Endodermal cell (in vitro differentiated cells): ENCODE data around the gene VENTX. TPM values are rescaled to one million over a fixed set of nuclear protein-coding genes. Genes with fewer than 3 reads are reported as not detected.

ENCODE experiments used
- DNase-seq: peaks from one replicate; pipeline ENCODE4 v3.0.0-alpha.2; 2017
- H3K27ac ChIP-seq: 2 replicates; pipeline ENCODE4 v1.5.1; 2013; ENCODE audit warnings: mild to moderate bottlenecking, low read depth, low read length, moderate library complexity
- H3K27me3 ChIP-seq: 2 replicates; pipeline ENCODE4 v1.6.1; 2013; ENCODE audit warnings: mild to moderate bottlenecking, low read length, moderate library complexity; ENCODE audit not compliant: insufficient read depth, control insufficient read depth, poor library complexity, severe bottlenecking
- H3K36me3 ChIP-seq: 2 replicates; pipeline ENCODE4 v1.7.0; 2013; ENCODE audit warnings: mild to moderate bottlenecking, low read length, moderate library complexity; ENCODE audit not compliant: control insufficient read depth, insufficient read depth
- H3K4me1 ChIP-seq: one replicate; pipeline ENCODE4 v1.7.0; 2013; ENCODE audit warnings: low read length; ENCODE audit not compliant: control insufficient read depth, insufficient read depth
- H3K4me3 ChIP-seq: 2 replicates; pipeline ENCODE4 v1.5.1; 2013; ENCODE audit warnings: mild to moderate bottlenecking, low read length, moderate library complexity
- H3K9ac ChIP-seq: 2 replicates; pipeline ENCODE4 v1.6.1; 2013; ENCODE audit warnings: mild to moderate bottlenecking, low read length, moderate library complexity; ENCODE audit not compliant: poor library complexity, severe bottlenecking; ENCODE audit errors: extremely low read depth
- H3K9me3 ChIP-seq: 2 replicates; pipeline ENCODE4 v1.6.1; 2013; ENCODE audit warnings: mild to moderate bottlenecking, low read length, moderate library complexity; ENCODE audit not compliant: control insufficient read depth
- H3K27ac Mint-ChIP-seq: 2 replicates; pipeline ENCODE4 v1.8.0; 2020; ENCODE audit warnings: mixed read lengths
- H3K27me3 Mint-ChIP-seq: 2 replicates; pipeline ENCODE4 v1.8.0; 2021; ENCODE audit warnings: mild to moderate bottlenecking, mixed read lengths; ENCODE audit not compliant: insufficient read depth
- H3K36me3 Mint-ChIP-seq: 2 replicates; pipeline ENCODE4 v1.8.0; 2020; ENCODE audit warnings: low read depth, mixed read lengths
- H3K4me1 Mint-ChIP-seq: 2 replicates; pipeline ENCODE4 v1.8.0; 2020; ENCODE audit warnings: mixed read lengths
- H3K4me3 Mint-ChIP-seq: 2 replicates; pipeline ENCODE4 v1.8.0; 2020; ENCODE audit warnings: mild to moderate bottlenecking, moderate library complexity, mixed read lengths
- H3K9me3 Mint-ChIP-seq: 2 replicates; pipeline ENCODE4 v1.8.0; 2020; ENCODE audit warnings: mild to moderate bottlenecking, mixed read lengths
- CTCF ChIP-seq: fragments of 200-600 bp; sonication (generic); conservative IDR thresholded peaks from 2 replicates; pipeline ENCODE4 v1.5.0; 2021; ENCODE audit warnings: antibody characterized with exemption, mild to moderate bottlenecking
- WGBS, 2 experiments: methylation state at CpG; one replicate each; pipeline versions ENCODE4 v1.1.5 to v1.1.7; 2013; ENCODE audit warnings: missing lambda C conversion rate in 2 of 2, mixed read lengths in 1 of 2; ENCODE audit not compliant: insufficient coverage in 1 of 2, insufficient read length in 1 of 2; 5-methylcytosine and 5-hydroxymethylcytosine counted together
- total RNA-seq, 2 donors: library from RNA; stranded (reverse); fragmentation: NEBNext Ultra II Directional in 1 of 2; extraction: Animal tissue kit (Norgen Biotek cat#: 25700) in 1 of 2; gene quantifications; 2 replicates in 1 of 2; 3 replicates in 1 of 2; pipeline ENCODE4 v1.2.1, GENCODE V29; 2021

Gene VENTX
- total RNA-seq, 2 donors from 2014 or later, result 5.5 to 14.2 TPM

- no peak for TF ChIP-seq CTCF
- Histone ChIP-seq H3K27ac (no peak overlapping the region), H3K36me3 (no peaks in the 10 kb centered on the region), H3K9me3 (no peaks in the 10 kb centered on the region), H3K4me3 (no peak overlapping the region), H3K4me1 (no peaks in the 10 kb centered on the region), H3K9ac (no peak overlapping the region), H3K27me3 (no peaks in the 10 kb centered on the region)
- Mint-ChIP-seq H3K9me3 (peaks cover 19% of the 10 kb centered on the region), H3K36me3 (peaks cover 4% of the 10 kb centered on the region), H3K27ac (no peak overlapping the region), H3K4me3 (no peak overlapping the region), H3K4me1 (no peaks in the 10 kb centered on the region), H3K27me3 (no peaks in the 10 kb centered on the region)
- 93 to 99% methylated on average over 17 to 22 of the region's 22 CpGs for WGBS, 2 experiments
- DNase-seq, result no peak
Observed at GRCh38 chr10:133189256-133189655, 48.4 kb upstream of the VENTX start.

- Histone ChIP-seq H3K27me3 (no peaks in the 10 kb centered on the region), H3K9me3 (no peaks in the 10 kb centered on the region), H3K4me3 (no peak overlapping the region), H3K27ac (no peak overlapping the region), H3K4me1 (no peaks in the 10 kb centered on the region), H3K36me3 (no peaks in the 10 kb centered on the region), H3K9ac (no peak overlapping the region)
- Mint-ChIP-seq H3K27ac (no peak overlapping the region), H3K4me1 (no peaks in the 10 kb centered on the region), H3K36me3 (peaks cover 1% of the 10 kb centered on the region), H3K9me3 (peaks cover 19% of the 10 kb centered on the region), H3K4me3 (no peak overlapping the region), H3K27me3 (peaks cover 1% of the 10 kb centered on the region)
- 93% methylated on average over 11 to 14 of the region's 14 CpGs for WGBS, 2 experiments
- no peak for DNase-seq
- no peak for TF ChIP-seq CTCF
Observed at GRCh38 chr10:133189726-133190125, 47.9 kb upstream of the VENTX start.

- Mint-ChIP-seq H3K9me3 (peaks cover 19% of the 10 kb centered on the region), H3K27me3 (peaks cover 1% of the 10 kb centered on the region), H3K4me1 (no peaks in the 10 kb centered on the region), H3K36me3 (peaks cover 1% of the 10 kb centered on the region), H3K4me3 (no peak overlapping the region), H3K27ac (no peak overlapping the region)
- no peaks in the 10 kb centered on the region for H3K36me3 ChIP-seq
- no peak for TF ChIP-seq CTCF
- WGBS, 2 experiments, result 96 to 98% methylated on average over 5 to 10 of the region's 10 CpGs
- no peaks in the 10 kb centered on the region for H3K4me1 ChIP-seq
- no peak overlapping the region for H3K27ac ChIP-seq
- DNase-seq, result no peak
- no peaks in the 10 kb centered on the region for H3K27me3 ChIP-seq
- H3K4me3 ChIP-seq, result no peak overlapping the region
- H3K9me3 ChIP-seq, result no peaks in the 10 kb centered on the region
- no peak overlapping the region for H3K9ac ChIP-seq
Observed at GRCh38 chr10:133190225-133190624, 47.4 kb upstream of the VENTX start.
